VCaP (cell line): Measurements from ENCODE around the gene NKG7.
A peak's percentile ranks its signal among the peaks of the same experiment; 100 is the strongest.

ENCODE experiments used
- H3K27ac ChIP-seq: fragments of 450-650 bp; 2 replicates; pipeline ENCODE4 v1.5.1; 2017
- CTCF ChIP-seq: fragments of 450-650 bp; conservative IDR thresholded peaks from 2 replicates; pipeline ENCODE4 v1.5.1; 2017; ENCODE audit warnings: mild to moderate bottlenecking, moderate library complexity

Gene NKG7

GRCh38 chr19:51382004-51382403, 9.6 kb upstream of the NKG7 start:
- no peak for TF ChIP-seq CTCF
- no peak overlapping the region for H3K27ac ChIP-seq

- TF ChIP-seq CTCF, result no peak
- H3K27ac ChIP-seq, result no peak overlapping the region
Measured at GRCh38 chr19:51380379-51380778, 7.9 kb upstream of the NKG7 start.

GRCh38 chr19:51377422-51377821, 5.0 kb upstream of the NKG7 start:
- peak overlapping the region; percentile 68 for H3K27ac ChIP-seq
- no peak for TF ChIP-seq CTCF

GRCh38 chr19:51375504-51376221, 3.2 kb upstream of the NKG7 start:
- H3K27ac ChIP-seq, result no peak overlapping the region
- no peak for TF ChIP-seq CTCF

- no peak overlapping the region for H3K27ac ChIP-seq
- no peak for TF ChIP-seq CTCF
Measured at GRCh38 chr19:51372021-51372648, 319 bp downstream of the NKG7 start.

GRCh38 chr19:51371186-51371690, 1.2 kb downstream of the NKG7 start:
- no peak for TF ChIP-seq CTCF
- H3K27ac ChIP-seq, result no peak overlapping the region

- TF ChIP-seq CTCF, result no peak
- H3K27ac ChIP-seq, result no peak overlapping the region
Measured at GRCh38 chr19:51370230-51370629, 2.2 kb downstream of the NKG7 start.
